Glutamatergic neuron (in vitro differentiated cells): ENCODE data around the gene PITPNM2. TPM values are rescaled to one million over a fixed set of nuclear protein-coding genes. Genes with fewer than 3 reads are reported as not detected.
A peak's percentile ranks its signal among the peaks of the same experiment; 100 is the strongest.

Experiments used
- DNase-seq: peaks from one replicate; pipeline ENCODE4 v3.0.0; 2022
- H3K27ac Mint-ChIP-seq: one replicate; pipeline ENCODE4 v1.8.0; 2020; ENCODE audit warnings: mild to moderate bottlenecking, mixed read lengths, inconsistent platforms; ENCODE audit not compliant: unreplicated experiment
- H3K27me3 Mint-ChIP-seq: one replicate; pipeline ENCODE4 v1.8.0; 2020; ENCODE audit warnings: mild to moderate bottlenecking, moderate library complexity, mixed read lengths, inconsistent platforms; ENCODE audit not compliant: unreplicated experiment
- H3K36me3 Mint-ChIP-seq: one replicate; pipeline ENCODE4 v1.8.0; 2020; ENCODE audit warnings: mild to moderate bottlenecking, mixed read lengths, inconsistent platforms; ENCODE audit not compliant: unreplicated experiment
- H3K4me1 Mint-ChIP-seq: one replicate; pipeline ENCODE4 v1.8.0; 2020; ENCODE audit warnings: mild to moderate bottlenecking, low read depth, mixed read lengths, inconsistent platforms; ENCODE audit not compliant: unreplicated experiment
- H3K4me3 Mint-ChIP-seq: one replicate; pipeline ENCODE4 v1.8.0; 2020; ENCODE audit warnings: mild to moderate bottlenecking, mixed read lengths, inconsistent platforms; ENCODE audit not compliant: unreplicated experiment
- H3K9me3 Mint-ChIP-seq: one replicate; pipeline ENCODE4 v1.8.0; 2020; ENCODE audit warnings: mild to moderate bottlenecking, moderate library complexity, mixed read lengths, inconsistent platforms; ENCODE audit not compliant: unreplicated experiment
- CTCF ChIP-seq: fragments of 200-600 bp; sonication (generic); IDR thresholded peaks from one replicate; pipeline ENCODE4 v1.5.0; 2021; ENCODE audit not compliant: partially characterized antibody, unreplicated experiment
- long read RNA-seq: library from polyadenylated mRNA; unstranded; transcript quantifications from one replicate; pipeline ENCODE4 v2.0.0, GENCODE V29; 2020; ENCODE audit not compliant: unreplicated experiment
- total RNA-seq: library from RNA; stranded (reverse); fragmentation: NEBNext Ultra II Directional; extraction: Animal tissue kit (Norgen Biotek cat#: 25700); gene quantifications from one replicate; pipeline ENCODE4 v1.2.1, GENCODE V29; 2021; ENCODE audit not compliant: unreplicated experiment

PITPNM2 gene
- total RNA-seq: 19.6 TPM
- long read RNA-seq, partial matches to known transcripts: 1 of 3 reads
- long read RNA-seq, other reads (novel, unspliced or antisense): 2 of 3 reads

- peak within 1 kb of the TSS; percentile 43 for H3K27ac Mint-ChIP-seq
- H3K27me3 Mint-ChIP-seq: peaks cover 21% of the 10 kb centered on the region
- DNase-seq: peak; percentile 67
- peaks cover 9% of the 10 kb centered on the region for H3K9me3 Mint-ChIP-seq
- peak within 1 kb of the TSS; percentile 85 for H3K4me3 Mint-ChIP-seq
- peaks cover 8% of the 10 kb centered on the region for H3K4me1 Mint-ChIP-seq
- peaks cover 9% of the 10 kb centered on the region for H3K36me3 Mint-ChIP-seq
- no peak for TF ChIP-seq CTCF
Observed at GRCh38 chr12:123150744-123151456, at the start of gene PITPNM2. Gene PITPNM2 (minus strand): TSS chr12:123151090. CDS start chr12:123034590, 116,500 bp downstream.

GRCh38 chr12:123200414-123200813 lies 49.5 kb upstream of the PITPNM2 start:
- Mint-ChIP-seq H3K9me3 (no peaks in the 10 kb centered on the region), H3K4me3 (peak overlapping the region; percentile 13), H3K36me3 (no peaks in the 10 kb centered on the region), H3K27me3 (no peaks in the 10 kb centered on the region), H3K4me1 (peaks cover 6% of the 10 kb centered on the region), H3K27ac (peak overlapping the region; percentile 34)
- no peak for TF ChIP-seq CTCF
- no peak for DNase-seq

GRCh38 chr12:123199936-123200335 lies 49.0 kb upstream of the PITPNM2 start:
- Mint-ChIP-seq H3K4me3 (peak overlapping the region; percentile 13), H3K27me3 (no peaks in the 10 kb centered on the region), H3K36me3 (no peaks in the 10 kb centered on the region), H3K9me3 (no peaks in the 10 kb centered on the region), H3K4me1 (peaks cover 6% of the 10 kb centered on the region), H3K27ac (peak overlapping the region; percentile 34)
- no peak for DNase-seq
- TF ChIP-seq CTCF: no peak

- DNase-seq: no peak
- TF ChIP-seq CTCF: no peak
- H3K36me3 Mint-ChIP-seq: no peaks in the 10 kb centered on the region
- no peaks in the 10 kb centered on the region for H3K27me3 Mint-ChIP-seq
- H3K9me3 Mint-ChIP-seq: no peaks in the 10 kb centered on the region
- no peak overlapping the region for H3K27ac Mint-ChIP-seq
- H3K4me3 Mint-ChIP-seq: no peak overlapping the region
- H3K4me1 Mint-ChIP-seq: no peaks in the 10 kb centered on the region
Observed at GRCh38 chr12:123187637-123188036, 36.7 kb upstream of the PITPNM2 start.

- no peaks in the 10 kb centered on the region for H3K4me1 Mint-ChIP-seq
- no peaks in the 10 kb centered on the region for H3K36me3 Mint-ChIP-seq
- no peaks in the 10 kb centered on the region for H3K9me3 Mint-ChIP-seq
- DNase-seq: no peak
- no peak overlapping the region for H3K27ac Mint-ChIP-seq
- H3K4me3 Mint-ChIP-seq: no peak overlapping the region
- TF ChIP-seq CTCF: no peak
- no peaks in the 10 kb centered on the region for H3K27me3 Mint-ChIP-seq
Observed at GRCh38 chr12:123180171-123180570, 29.3 kb upstream of the PITPNM2 start.
